Stimulated activated CD8-positive, alpha-beta memory T cell treated with anti-CD3 and anti-CD28 coated beads, Interleukin-12 subunit alpha, Interleukin-12 subunit beta, amount 100 ng/mL, for 24 hours (primary cell): ENCODE measurements around the gene POLN.

Experiments
- DNase-seq: peaks from one replicate; pipeline ENCODE4 v3.0.0-alpha.2; 2020; ENCODE audit errors: extremely low read depth

Gene POLN

DNA sequence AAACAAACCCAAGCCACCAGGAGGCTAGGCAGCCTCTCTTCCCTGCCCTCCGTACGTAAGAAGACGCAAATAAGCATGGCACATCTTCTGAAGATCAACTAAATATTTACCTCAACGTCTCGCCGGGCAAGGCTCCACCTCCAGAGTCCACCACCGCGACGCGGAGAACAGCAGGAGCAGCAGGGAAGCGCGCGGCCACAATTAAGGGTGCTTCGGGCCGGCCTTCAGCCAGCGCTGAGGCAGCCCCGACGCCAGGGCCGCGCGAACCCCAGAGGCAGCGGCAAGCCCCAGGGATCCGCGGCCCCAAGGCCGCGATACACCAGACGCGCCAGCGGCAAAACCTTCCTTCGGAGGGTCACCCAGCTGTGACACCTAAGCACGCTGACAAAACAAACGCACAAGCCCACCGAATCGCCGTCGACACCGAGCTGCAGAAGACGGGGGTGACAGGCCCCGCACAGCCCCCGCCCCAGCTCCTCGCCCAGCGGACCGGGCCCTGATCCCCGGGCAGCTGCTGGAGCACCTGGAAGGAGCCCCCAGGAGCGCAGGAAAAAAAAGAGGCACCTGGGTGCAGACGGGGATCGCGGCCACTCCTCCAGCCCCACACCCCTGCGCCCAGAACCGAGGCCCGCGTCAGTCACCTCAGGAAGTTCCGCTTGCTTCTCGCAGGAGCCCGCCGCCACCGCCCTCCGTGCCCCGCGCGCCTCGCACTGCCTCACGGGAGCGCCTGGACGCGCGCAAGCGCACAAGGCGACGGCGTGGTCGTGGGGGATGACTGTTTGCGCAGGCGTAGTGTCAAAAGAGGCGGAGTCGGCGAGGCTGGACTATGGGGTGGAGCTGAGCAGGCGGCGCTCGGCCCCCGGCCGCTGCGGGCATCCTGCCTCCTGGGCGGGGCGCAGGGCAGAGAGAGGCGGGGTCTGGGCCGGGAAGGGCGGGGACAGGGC lies at the start of gene POLN, which contains the start of gene HAUS3:
POLN (minus strand) TSS at position 712 of the 944 bp plus-strand sequence. CDS start 12,890 bp downstream, outside the sequence.
HAUS3 (minus strand) TSS at position 712 of the 944 bp plus-strand sequence. CDS start 1,175 bp downstream, outside the sequence.
- DNase-seq = peak; percentile 97

DNA sequence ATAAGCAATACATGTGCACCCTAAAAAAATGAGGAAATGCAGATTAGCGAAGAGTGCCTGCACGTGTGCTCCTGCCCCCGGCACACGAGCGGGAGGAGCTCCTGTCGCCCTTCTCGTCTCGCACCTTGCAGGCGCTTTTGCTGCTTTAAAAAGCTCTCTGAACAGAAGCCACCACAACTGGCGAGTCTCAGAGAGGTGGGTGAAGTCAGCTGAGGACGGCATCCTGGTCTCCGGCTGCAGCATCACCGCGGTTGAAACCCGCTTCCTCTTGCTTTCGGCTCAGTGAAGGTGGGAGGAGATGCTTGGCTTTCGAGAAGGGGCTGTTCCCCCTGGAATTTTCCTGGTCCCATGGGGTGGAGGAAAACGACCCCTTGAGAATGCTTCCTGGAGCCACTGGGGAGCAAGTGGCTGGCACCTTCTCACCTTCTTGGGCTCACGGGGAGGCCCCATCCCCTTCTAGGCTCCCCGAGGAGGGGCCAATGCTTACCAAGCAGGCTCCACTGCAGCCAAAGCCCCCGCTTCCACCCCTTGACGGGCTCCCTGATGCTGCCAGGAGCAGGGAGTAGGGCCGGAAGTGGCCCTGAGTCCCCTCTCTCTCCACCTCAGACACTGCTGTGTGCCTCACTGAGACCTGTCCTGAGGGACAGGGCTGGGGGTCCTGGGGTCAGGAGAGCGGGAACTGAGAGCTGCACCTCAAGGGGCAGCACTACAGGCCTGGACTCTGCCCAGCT lies 49.2 kb upstream of the POLN start:
- DNase-seq = peak; percentile 20

DNA sequence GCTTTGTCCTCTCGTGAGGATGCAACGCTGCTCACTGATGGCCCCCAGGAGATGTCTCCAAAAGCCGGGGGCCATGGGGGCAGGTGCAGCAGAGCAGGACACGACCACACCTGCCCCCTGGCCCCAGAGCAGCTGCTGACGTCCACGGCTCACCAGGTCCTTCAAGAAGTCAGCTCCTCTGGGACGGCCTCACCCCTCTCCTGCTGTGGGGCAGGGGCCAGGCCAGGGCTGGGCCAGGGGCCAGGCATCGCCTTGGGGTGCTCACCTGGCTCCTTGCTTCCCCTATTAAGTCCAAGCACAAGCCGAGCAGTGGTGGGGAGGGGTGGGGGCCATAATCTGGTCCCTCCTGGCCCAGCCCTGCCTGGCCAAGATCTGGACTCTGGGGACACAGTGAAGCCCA lies 48.6 kb upstream of the POLN start:
- no peak for DNase-seq

DNA sequence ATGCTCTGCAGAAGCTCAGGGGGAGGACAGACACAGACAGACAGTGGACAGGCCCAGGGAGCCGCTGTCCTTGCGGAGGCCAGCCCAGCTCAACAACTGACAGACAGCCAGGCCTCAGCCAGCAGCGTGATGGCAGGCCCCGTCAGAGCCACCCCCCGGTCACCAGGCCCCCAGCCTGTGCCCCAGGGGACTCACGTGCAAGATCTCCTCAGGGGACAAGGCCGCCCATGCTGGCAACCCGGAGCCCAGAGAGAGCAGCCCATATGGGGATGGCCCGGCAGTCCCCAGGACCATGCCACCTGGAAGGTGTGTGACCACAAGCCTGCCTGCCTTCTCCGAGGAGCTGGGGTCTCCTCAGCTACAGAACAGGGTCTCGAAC lies 48.0 kb upstream of the POLN start:
- no peak for DNase-seq

DNA sequence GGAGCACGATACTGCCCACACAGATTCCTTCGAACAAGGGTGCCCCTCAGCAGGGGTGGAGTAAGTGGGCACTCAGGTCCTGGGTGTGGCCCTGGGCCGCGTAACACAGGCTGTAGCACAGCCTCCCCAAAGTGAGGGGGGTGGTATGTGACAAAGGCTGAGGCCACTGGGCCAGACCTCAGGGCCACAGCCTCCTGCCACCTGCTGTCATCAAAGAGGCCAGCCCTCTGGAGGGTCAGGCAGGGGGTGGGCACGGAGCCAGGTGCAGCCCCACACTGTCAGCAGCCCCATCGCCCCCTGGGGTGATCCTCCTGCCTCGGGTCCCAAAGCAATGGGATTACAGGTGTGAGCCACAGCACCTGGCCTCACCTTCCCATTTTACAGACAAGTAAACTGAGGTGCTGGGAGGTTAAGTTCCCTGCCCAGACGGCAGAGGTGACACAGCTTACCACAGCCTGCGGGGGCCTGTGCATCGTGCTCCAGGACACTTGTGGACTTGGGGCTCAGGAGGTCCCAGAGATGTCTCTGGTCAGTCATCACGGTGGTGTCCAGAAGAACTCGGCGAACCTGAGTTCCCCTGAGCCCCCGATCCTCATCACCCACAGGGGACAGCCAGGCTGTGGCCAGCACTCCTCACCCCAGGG lies 47.5 kb upstream of the POLN start:
- DNase-seq = no peak

DNA sequence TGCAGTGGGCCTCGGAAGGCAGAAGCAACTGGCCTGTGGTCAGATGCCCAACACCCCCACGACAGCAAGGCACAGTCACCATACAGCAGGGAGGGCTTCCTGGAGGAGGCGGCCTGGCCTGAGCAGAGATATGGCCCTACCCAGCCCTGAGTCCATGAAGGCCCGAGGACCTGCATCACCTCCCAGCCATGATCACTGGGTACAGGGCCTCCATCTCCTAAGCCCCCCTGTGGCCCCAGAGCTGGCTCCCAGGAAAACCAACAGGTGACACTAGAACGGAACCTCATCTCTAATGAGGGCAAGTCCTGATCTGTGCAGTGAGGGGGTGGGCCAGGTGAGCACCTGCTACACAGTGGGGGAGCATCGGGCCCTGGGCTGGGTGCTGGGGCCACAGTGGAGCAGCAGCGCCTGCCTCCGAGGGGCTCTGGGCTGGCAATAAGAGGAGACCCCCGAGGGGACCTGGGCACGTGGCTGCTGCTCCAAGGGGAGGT lies 46.2 kb upstream of the POLN start:
- no peak for DNase-seq

DNA sequence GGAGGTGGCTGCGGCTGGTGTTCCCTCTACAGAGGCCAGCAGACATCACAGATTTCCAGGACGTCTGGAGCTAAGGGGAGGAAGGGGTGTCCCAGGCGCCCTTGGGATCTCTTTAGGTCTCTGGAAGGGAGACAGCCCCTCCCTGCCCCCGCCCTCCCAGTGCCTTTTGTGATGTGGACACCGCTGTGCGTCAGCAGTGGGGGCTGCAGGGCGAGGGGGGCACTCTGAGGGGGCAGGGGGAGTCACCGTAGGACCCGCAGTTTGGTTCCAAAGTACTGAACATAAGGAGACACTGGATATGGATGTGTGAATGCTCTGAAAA lies 45.6 kb upstream of the POLN start:
- no peak for DNase-seq

DNA sequence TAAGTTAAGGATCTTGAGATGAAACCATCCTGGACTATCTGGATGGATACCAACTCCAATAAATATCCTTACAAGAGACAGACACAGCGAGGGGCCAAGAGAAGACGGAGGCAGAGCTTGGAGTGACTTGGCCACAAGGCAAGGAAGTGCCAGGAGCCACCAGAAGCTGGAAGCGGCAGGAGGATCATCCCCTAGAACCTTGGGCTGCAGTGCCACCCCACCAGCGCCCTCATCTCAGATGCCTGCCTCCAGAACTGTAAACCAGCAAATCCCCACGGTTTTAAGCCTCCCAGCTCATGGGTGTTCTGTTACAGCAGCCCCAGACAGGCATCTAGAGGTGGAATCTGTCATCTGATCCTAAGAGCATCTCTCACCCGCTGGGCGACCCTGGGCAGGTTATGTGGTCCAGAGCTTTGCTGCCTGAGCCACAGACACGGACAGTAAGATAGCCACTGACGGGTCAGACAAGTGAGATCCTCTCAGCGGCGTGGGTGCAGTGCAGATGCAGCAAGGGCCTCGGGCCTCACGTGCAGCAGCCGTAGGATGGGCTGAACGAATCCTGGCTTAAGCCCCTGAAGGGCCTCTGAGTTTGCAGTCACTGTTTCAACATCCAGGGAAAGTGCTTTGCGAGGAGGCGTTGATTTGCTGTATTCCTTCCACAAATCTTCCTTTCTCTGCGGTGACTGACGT lies 45.1 kb upstream of the POLN start:
- DNase-seq = no peak

DNA sequence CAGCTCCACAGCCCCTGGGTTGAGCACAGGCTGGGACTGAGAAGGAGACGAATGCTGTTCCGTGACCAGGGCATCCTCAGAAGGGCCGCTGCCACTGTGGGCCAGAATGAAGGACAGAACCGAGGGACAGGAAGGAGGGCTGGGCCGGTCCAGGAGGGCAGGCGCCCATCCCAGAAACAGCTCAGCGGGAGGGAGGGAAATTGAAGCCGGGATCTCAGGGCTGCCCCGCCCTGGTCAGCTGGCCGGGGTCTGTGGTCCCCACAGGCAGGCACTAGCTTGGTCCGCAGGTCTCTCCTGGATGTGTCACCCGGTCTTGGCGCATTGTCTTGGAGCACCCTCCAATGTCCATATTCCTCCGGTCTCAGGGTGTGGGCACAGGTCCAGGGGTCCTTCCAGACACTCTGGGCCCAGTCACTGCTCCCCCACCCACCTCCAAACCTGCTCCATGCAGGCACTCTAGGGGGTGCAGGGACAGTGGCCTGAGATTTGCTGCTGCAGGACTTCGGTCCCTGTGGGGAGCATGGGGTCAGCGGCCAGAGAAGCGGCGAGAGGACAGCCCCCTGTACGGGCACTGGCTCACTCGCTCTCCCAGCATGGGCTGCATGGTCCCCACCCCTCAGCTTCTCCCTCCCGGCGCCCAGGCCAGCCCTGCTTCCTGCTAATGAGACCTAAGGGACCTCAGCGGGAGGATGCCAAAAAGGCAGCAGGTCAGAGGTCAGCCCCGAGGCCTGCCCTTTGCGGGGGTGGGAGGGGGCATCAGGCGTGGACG lies 43.9 kb upstream of the POLN start:
- no peak for DNase-seq

DNA sequence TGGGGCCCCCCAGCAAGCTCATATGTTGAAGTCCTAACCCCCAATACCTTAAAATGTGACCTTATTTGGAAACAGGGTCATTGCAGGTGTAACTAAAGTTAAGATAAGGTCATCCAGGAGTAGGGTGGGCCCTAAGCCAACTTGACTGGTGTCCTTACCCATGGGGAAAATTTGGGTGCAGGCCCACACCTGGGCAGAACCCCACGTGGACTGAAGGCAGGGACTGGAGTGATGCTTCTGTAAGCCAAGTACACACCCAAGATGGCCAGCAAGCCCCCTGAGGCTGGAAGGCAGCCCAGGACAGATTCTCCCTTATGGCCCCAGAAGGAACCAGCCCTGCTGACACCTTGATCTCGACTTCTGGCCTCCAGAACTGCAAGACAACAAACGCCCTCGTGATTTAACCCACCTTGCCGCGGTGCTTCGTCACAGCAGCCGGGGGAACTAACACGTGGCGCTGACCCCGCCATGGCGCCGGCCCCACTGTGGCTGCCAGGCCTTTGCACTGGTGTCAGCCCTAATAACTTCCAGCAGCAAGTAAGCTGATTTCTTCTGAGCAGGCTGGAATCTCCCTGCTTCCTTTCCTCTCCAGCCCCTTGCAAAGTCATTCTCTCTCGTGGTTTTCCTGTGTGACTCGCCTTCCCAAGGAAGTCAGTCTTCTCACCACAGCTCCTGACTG lies 43.2 kb upstream of the POLN start:
- no peak for DNase-seq

DNA sequence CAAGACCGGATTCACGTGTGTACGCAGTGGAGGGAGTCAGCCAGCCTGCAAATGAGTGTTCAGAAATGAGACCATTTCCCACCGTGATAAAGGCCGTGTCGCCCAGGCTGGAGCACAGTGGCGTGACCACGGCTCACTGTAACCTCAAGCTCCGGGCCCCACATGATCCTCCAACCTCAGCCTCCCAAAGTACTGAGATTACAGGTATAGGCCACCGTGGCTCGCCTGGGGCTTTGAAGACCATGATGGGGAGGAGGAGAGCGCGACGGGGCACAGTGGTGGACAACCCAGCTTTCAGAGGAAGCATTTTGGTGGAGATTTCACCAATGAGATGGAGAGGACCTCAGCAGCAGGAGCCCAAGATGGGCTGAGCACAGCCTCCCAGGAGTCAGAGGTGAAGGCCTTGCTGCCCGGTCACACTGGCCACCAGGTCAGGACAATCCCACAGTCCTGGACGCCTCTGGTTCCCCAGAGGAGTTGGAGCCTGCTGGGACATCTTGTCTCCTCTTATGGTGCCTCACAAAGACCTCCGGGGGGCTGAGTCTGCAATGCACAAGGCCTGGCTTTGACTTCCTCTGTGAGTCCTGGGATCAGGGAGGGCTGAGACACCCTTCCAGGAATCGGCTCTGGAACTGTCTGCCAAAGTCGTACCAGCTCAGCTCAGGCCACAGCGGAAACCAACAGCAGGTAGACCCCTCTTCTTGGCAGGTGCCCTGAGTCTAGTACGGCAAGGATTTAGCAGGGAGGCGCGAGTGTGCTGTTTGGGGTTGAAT lies 42.4 kb upstream of the POLN start:
- DNase-seq = no peak

DNA sequence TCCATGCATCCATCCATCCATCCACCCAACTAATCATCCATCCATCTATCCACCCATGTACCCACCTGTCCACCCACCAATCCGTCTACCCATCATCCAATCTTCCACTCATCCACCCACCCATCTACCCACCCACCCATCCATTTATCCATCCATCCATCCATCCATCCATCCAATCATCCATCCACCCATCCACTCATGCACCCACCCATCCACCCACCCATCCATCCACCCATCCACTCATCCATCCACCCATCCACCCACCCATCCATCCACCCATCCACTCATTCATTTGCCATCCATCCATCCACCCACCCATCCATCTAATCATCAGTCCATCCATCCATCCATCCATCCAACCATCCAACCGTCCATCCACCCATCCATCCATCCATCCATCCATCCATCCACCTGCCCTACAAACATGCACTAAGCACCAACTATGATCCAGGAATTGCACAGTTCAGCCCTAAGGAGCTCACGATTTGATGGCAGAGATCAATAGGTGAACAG lies 41.3 kb upstream of the POLN start:
- no peak for DNase-seq

DNA sequence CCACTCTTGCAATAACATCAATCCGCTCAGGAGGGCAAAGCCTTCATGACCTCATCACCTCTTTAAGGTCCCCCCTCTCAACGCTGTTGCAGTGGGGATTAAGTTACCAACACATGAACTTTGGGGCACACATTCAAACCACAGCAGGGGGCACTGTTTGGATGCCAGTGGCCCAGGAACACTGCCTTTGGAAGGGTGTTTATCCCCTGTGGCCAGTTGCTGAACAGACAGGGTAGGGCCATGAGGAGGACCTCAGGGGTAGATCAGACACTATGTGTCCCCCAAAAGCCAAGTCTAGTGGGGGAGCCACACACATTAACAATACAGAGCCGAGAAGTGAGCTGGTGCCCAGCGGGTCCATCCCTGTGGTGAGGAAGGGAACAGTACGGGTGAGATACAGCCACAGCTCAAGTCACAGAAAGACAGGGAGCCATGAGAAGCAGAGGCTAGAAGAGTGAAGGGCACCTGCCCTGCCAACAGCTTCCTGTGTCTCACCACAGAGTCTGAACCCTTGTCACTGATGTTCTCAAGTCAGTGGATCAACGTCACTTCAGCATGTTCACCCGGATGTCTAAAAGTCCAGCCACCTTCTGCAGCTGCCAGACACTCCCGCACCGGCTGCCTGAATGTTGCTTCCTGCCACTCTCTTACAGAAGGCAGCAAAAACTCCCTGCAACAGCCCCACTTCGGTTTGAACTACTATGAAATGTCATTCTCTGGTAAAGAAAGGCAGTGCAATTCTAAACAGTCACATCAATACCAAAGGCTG lies 39.8 kb upstream of the POLN start:
- no peak for DNase-seq

DNA sequence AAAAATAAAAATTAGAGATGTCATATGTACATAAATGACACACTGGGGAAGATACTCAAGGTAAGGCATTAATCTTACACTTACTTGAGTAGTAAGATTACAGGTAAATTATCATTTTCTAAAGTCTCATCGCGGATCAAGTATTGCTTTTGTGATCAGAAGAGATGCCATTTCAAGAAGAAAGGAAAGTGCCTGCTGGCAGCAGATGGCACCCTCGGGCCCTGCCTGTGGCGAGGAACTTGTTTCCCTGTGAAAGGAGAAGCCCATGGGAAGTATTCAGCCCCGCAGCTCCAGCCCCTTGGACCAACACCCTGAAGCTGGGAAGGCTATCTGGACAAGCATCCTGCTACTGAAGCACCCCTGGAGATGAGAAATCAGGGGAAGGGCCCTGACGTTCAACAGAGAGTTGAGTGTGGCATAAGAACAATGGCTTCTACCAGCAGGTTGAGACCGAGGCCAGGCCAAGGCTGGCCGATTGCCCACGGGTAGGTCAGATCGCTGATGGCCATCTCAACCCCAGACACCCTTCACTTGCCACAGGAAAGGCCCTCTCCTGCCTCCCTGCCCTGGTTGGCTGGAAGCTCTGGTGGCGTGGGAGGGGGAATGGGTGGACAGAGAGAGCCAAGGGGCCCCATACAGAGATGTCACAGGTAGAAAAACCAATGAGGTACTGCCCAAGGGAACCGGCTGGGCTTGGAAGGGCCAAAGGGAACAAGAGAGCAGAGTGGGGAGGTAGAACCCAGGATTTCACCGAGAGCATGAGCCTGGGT lies 38.8 kb upstream of the POLN start:
- DNase-seq = no peak

DNA sequence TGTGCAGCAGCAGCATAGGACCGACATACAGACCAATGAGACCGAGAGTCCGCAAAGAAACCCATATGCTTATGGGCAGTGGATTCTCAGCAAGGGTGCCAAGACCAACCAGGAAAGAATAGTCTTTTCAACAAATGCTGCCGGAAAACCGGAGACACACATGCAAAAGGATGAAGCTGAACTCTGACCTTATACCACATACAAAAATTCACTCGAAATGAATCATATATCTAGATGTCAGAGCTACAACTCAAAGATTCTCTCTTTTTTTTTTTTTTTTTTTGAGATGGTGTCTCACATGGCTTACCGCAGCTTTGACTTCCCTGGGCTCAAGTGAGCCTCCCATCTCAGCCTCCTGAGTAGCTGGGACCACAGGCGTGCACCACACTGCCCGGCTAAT lies 36.0 kb upstream of the POLN start:
- no peak for DNase-seq

DNA sequence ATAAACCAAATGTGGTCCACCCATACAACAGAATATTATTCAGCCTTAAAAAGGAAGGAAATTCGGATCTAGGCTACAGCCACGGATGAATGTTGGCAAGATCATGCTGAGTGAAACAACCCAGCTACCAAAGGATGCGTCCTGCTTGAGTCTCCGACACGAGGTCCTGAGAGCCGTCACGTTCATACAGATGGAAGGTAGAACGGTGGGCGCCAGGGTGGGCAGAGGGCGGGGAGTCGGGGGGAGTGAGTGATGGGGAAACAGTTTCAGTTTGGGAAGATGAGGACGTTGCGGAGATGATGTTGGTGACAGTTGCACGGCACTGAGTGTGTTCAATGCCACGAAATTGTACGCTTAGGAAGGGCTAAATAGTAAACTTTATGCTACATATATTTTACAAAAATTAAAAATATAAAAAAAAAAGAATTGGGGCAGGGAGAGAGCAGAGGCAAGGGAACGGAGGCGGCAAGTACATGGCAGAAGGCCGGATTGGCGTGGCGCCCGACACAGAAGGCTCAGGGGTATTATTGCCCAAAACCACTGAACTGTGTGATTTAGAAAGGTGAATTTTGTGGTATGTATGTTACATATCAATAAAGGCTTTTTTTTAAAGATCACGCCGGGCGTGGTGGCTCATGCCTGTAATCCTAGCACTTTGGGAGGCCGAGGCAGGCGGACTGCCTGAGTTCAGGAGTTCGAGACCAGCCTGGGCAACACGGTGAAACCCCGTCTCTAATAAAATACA lies 34.8 kb upstream of the POLN start:
- no peak for DNase-seq
